Pancreas (tissue), 10 donors: ENCODE results near the gene SYCE1. TPM values are rescaled to one million over a fixed set of nuclear protein-coding genes. Genes with fewer than 3 reads are reported as not detected.
"Not testable (repeated sequence)": the region's sequence is repeated elsewhere in the genome, so short reads cannot be mapped to it uniquely, and the experiment has no call there.

Experiments used
- ATAC-seq, 4 donors: fragments of 200-7000 bp; cut with Tn5 transposase; one replicate each; pipeline versions ENCODE4 v1.8.0 to v1.9.1; 2020; ENCODE audit warnings: mild to moderate bottlenecking in 4 of 4, moderate library complexity in 4 of 4
- DNase-seq, 6 donors: peaks; one replicate each; pipeline ENCODE4 v3.0.0-alpha.2; 2020
- FAIRE-seq: peaks from 2 replicates; lab custom pipeline; 2012; peaks lifted over from hg19 to GRCh38; lab: Jason Lieb, UNC
- H3K27ac ChIP-seq, 4 donors: fragments of 200-600 bp; sonication (generic); 1 replicate in 3 of 4; 2 replicates in 1 of 4; pipeline versions ENCODE4 v1.5.0 to v1.8.0; 2020
- H3K27me3 ChIP-seq, 4 donors: fragments of 200-600 bp; one replicate each; pipeline ENCODE4 v1.8.0; 2021
- H3K36me3 ChIP-seq, 3 donors: fragments of 200-600 bp; sonication (generic) in 1 of 3; one replicate each; pipeline versions ENCODE4 v1.5.0 to v1.8.0; 2020 to 2021
- H3K4me1 ChIP-seq, 3 donors: fragments of 200-600 bp; one replicate each; pipeline ENCODE4 v1.8.0; 2021
- H3K4me3 ChIP-seq, 4 donors: fragments of 200-600 bp; sonication (generic) in 2 of 4; one replicate each; pipeline versions ENCODE4 v1.5.0 to v1.8.0; 2020 to 2021
- H3K9me3 ChIP-seq, 4 donors: fragments of 200-600 bp; one replicate each; pipeline ENCODE4 v1.8.0; 2021
- CTCF ChIP-seq, 4 donors: fragments of 200-600 bp; sonication (generic) in 3 of 4; IDR thresholded peaks; one replicate each; pipeline versions ENCODE4 v1.5.0 to v1.8.0; 2021; ENCODE audit warnings: antibody characterized with exemption in 4 of 4
- WGBS, 2 donors: extraction: QIAGEN DNeasy Blood & Tissue Kit; methylation state at CpG; one replicate each; pipeline ENCODE4 v1.1.7; 2013; 5-methylcytosine and 5-hydroxymethylcytosine counted together
- intact Hi-C, 3 donors: fragments of 100-400 bp; cut with DNase I; formaldehyde crosslinking; loops; one replicate each; pipeline versions ENCODE4 v1.11.1 to v1.14.2; 2022
- polyA plus RNA-seq, 2 donors: library from polyadenylated mRNA; stranded (reverse); fragments of 200-250 nt; gene quantifications; one replicate each; pipeline ENCODE4 v1.2.3, GENCODE V29; 2013
- total RNA-seq, 6 donors: library from RNA; stranded (reverse); fragmentation: NEBNext Ultra II Directional in 4 of 6; extraction: Animal tissue kit (Norgen Biotek cat#: 25700) in 4 of 6; gene quantifications; one replicate each; pipeline versions ENCODE4 v1.2.1 to v1.2.4, GENCODE V29; 2021 to 2023
- donor health status: healthy with polysubstance abuse.
- donor health status: DM: no; HTN: no; CAD: no; lungs with moderate emphysema.
- donor health status: DM: no; HTN: no; CAD: no.
- donor health status: control.
- donor health status: control.
- donor health status: Bipolar disorder and iron deficiency.
- donor health status: DM: yes; HTN: yes; CAD: no.
- donor health status: DM: no; HTN: no; CAD: no.
- donor health status: DM: no; HTN: no; CAD: no.
- donor health status: DM: yes; HTN: yes; CAD: no.

SYCE1 gene
- total and polyA plus RNA-seq, 8 donors: 0.69 to 8.3 (median 1.1) TPM

DNA sequence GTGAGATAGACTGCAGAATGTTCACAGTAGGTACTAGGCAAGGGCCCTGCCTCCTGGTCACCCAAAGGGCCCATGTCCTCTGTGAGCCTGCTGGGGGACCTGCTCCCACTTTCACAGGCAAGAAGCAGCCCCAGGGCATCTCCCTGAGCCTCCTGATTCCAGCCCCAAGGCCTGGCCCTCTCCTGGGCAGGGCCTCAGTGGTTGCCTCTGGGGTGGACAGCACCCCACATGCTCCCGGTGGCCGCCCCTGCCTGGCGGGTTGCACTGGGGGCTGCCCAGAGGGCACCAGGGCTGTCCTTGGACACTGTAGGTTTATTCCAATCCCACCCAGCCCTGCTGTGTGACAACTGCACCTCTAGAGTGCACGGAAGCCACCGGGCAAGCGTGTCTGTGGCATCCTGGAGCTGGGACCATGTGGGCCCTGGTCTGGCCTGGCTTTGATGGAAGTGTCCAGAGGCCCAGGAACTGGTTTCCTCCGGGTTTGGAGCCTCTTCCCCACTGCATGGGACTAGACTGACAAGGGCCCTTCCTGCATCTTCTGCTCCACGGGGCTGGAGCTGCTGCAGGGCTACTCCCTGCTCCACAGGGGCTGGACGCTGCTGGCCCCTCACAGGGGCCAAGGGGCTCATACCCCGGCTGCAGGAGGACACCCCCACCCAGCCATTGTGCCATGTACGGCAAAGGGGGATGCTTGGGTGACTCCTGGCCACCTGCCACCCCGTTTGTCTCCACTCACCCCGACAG lies 25.0 kb upstream of the SYCE1 start:
- FAIRE-seq (no peak), DNase-seq (peak in 1 of 6 donors; percentile 48), ATAC-seq (no peak)
- Histone ChIP-seq H3K9me3 (no peaks in the 10 kb centered on the region), H3K4me1 (no peaks in the 10 kb centered on the region), H3K4me3 (no peak overlapping the region), H3K27me3 (peaks cover 0 to 4% (median 0%) of the 10 kb centered on the region in 4 donors), H3K36me3 (no peaks in the 10 kb centered on the region), H3K27ac (no peak overlapping the region)
- intact Hi-C loops: no loop called here
- no peak for TF ChIP-seq CTCF (IDR thresholded peaks at IDR 0.05)
- WGBS, 2 donors: 65% methylated on average over 12 to 13 of the region's 13 CpGs

GRCh38 chr10:133577037-133577436 lies 11.7 kb upstream of the SYCE1 start:
- DNase-seq, intact Hi-C loops, H3K4me3 ChIP-seq, FAIRE-seq, H3K27me3 ChIP-seq, H3K9me3 ChIP-seq, H3K36me3 ChIP-seq, H3K4me1 ChIP-seq, H3K27ac ChIP-seq: not testable (repeated sequence)
- peak in 2 of 4 donors; percentile 24 to 42 for ATAC-seq
- 72 to 85% methylated on average over 8 to 17 of the region's 31 CpGs for WGBS, 2 donors

DNA sequence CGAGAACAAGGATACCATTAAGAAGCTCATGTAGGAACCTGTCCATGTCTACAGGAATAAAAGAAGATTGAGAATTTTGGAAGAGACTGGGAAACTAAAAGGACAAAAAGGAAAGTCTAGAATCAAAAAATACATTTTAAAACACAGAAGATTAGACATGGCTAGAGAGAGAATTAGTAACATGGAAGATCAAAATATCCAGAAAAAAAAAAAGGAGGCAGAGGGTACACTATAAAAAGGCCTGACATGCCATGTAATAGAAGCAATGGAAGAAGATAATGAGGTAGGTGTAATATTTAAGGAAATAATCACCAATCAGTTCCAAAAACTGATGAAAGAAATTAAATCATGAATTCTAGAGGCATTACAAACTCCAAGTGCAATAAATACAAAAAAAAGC lies 8.1 kb upstream of the SYCE1 start:
- intact Hi-C loops: loop anchor here in 1 of 3 donors (5.0 kb wide), 1 partner anchor 151 kb away; the partner anchor contains the start of gene SPRN
- FAIRE-seq, H3K27me3 ChIP-seq, H3K27ac ChIP-seq, H3K9me3 ChIP-seq, H3K4me1 ChIP-seq, H3K4me3 ChIP-seq, DNase-seq, ATAC-seq, H3K36me3 ChIP-seq: not testable (repeated sequence)
- 70 to 71% methylated on average over 1 of the region's 1 CpG for WGBS, 2 donors

DNA sequence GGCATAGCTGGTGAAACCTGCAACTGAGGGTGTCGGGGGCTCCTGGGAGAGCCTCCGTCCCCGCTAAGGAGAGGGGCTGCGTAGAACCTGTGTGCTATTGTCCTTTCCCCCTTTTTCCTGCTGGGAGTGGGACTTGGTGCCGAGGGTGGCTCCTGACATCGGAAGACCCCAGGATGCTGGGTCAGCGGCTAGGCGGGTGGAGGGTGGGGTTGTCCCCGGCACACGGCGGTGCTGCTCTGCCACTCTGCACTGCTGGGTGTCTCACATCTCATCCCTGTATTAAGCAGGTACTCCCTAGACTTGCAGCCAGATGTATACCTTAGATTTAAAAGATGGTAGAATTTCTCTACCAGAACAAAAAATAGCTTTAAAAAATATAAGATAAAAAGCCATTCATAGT lies 6.7 kb upstream of the SYCE1 start:
- ATAC-seq, H3K36me3 ChIP-seq, H3K27ac ChIP-seq, H3K4me3 ChIP-seq, H3K4me1 ChIP-seq, H3K27me3 ChIP-seq, DNase-seq, H3K9me3 ChIP-seq, FAIRE-seq: not testable (repeated sequence)
- intact Hi-C loops: loop anchor here in 1 of 3 donors (5.0 kb wide), 1 partner anchor 150 kb away; the partner anchor contains the start of gene SPRN
- 83 to 87% methylated on average over 11 of the region's 11 CpGs for WGBS, 2 donors

DNA sequence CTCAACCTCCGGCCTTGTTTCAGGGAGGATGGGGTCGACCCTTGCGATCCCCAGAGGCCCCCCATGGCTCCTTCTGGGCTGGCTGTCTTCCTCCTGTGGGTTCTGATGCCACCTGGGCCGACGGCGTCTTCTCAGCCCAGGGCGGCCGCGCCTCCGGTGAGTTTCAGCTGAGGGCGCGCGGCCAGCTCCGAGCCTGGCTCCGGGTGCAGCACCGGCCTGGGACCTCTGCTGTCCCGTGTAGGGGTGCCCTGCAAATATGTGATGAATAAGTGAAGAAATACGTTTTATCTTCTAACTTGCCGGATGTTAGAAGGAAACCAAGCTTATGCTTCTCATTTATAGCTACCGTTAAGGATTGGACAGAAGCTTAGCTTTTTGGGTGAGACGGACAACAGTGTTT lies 4.4 kb upstream of the SYCE1 start:
- not testable (repeated sequence) for FAIRE-seq, H3K4me3 ChIP-seq, H3K27ac ChIP-seq, H3K27me3 ChIP-seq, H3K9me3 ChIP-seq, H3K4me1 ChIP-seq, H3K36me3 ChIP-seq
- ATAC-seq (peak in 1 of 4 donors; percentile 17), DNase-seq (peak in 1 of 6 donors; percentile 26)
- 53 to 67% methylated on average over 14 to 17 of the region's 21 CpGs for WGBS, 2 donors
- intact Hi-C loops: loop anchor here in 1 of 3 donors (5.0 kb wide), 1 partner anchor 148 kb away; the partner anchor contains the start of gene SPRN

DNA sequence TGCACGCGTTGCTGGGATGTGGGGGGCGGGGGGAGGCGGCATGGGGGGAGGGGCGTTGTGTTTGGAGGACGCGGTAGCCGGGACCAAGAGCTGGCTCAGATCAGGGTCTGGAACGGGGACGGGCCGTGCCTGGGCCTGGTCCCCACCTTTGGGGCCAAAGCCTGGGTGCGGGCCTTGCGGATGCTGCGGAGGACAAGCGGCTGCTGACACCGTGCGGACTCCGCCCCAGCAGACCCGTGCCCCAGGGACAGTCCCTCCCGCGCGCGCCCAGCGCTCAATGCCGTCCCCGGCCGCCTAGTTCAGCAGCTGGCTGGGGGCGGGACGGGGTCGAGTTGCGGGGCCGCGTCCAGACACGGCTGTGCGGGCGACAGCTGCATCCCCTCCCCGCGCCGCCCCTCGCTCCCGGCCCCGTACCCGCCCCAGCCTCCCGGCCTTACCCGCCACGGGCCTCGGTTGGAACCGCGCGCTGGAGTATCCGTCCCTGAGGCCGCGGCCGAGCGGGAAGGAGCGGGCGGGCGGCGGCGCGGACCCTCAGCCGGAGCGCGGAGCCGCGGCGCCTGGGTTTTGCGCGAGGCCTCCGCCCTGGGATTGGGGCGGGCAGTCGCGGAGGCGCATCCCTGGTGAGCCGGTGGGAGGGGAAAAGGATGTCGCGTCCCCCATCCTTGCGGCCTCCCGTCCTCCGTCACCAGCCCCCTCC lies 3.6 kb upstream of the SYCE1 start:
- DNase-seq, H3K27me3 ChIP-seq, FAIRE-seq, intact Hi-C loops, H3K36me3 ChIP-seq, H3K4me3 ChIP-seq, H3K9me3 ChIP-seq, H3K27ac ChIP-seq, H3K4me1 ChIP-seq: not testable (repeated sequence)
- 17 to 24% methylated on average over 5 to 16 of the region's 80 CpGs for WGBS, 2 donors
- ATAC-seq: peak in 3 of 4 donors; percentile 23 to 28 (median 26)

DNA sequence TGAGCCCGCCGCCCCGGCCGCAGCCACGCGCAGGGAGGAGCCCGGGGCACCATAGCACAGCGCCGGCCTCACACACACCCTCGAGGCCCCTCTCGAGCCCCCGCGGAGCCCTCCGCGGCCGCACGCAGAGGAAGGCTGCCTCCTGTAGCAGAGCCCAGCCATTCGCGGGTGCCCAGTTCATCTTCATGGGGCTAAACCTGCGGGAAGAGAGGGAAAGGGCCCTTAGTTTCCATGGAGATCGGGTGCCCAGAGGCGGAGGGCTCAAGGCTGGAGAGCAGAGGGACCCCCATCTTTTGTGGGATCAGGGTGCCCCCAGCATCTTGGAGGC lies 2.9 kb upstream of the SYCE1 start:
- ATAC-seq (no peak), DNase-seq (peak in 1 of 6 donors; percentile 53), FAIRE-seq (no peak)
- H3K4me1 ChIP-seq: no peaks in the 10 kb centered on the region
- intact Hi-C loops: no loop called here
- peaks cover 0 to 3% (median 0%) of the 10 kb centered on the region in 4 donors for H3K9me3 ChIP-seq
- no peak overlapping the region for H3K27ac ChIP-seq
- H3K27me3 ChIP-seq: no peaks in the 10 kb centered on the region
- no peak for TF ChIP-seq CTCF (IDR thresholded peaks at IDR 0.05)
- no peaks in the 10 kb centered on the region for H3K36me3 ChIP-seq
- WGBS, 2 donors: 78 to 87% methylated on average over 20 to 22 of the region's 22 CpGs
- H3K4me3 ChIP-seq: no peak overlapping the region
